Measurements from ENCODE around the gene NPY4R.
"Not testable (repeated sequence)": the region's sequence is repeated elsewhere in the genome, so short reads cannot be mapped to it uniquely, and the experiment has no call there.

Gene NPY4R

DNA sequence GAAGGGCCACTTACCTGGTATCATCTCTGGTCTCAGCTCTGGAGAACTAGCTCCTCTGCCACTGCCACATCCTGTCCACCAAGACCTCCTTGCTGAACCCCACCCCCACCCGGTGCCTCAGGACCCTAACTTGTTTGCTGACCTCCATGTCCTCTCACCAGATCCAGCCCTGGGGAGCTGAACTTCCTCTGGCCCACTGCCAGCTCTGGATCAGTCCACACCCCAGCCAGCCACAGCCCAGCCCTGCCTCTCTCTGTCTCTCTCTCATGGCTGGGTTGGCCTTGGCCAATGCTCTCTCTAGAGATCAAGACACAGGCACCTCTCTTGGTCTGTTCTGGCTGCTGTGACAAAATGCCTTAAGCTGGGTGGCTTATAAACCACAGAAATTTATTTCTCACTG, 14.4 kb downstream of the NPY4R start:
- DNase-seq = not testable (repeated sequence)

DNA sequence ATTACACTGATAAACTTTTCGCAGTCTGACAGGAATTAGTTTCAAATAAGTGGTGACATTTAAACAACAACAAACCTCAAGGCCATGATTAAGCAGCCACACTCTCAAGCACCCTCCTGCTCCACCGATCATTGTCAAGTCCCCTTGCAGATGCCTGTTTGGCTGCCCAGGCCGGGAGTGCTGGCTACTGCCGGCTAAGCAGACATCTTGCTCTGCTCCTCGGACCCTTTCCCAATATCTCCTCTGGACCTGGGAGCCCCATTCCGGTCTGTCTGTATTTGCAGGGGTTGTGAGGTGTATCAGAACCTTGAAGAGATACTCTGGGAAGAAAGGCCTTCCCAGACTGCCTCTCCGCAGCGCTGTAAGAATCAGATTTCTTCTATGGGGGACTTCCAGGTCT, 14.9 kb downstream of the NPY4R start:
- not testable (repeated sequence) for DNase-seq

DNA sequence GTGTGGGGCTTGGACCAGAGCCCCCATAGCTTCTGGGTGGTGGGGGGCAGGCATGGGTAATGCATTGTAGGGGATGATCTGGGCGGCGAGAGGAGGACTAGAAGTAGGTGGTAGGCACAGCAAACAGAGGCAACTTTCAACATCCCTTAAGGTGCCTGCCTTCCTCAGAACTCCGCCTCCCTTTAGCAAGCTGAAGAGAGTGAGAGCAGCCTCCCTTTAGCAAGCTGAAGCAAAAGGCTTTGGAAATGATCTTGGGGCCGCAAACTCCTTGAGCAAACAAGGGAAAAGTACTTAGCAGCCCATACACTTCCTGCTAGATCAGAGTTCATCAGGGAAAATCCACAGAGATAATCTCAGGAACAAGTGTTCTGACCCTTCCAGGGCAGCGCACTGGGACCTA, 18.3 kb downstream of the NPY4R start:
- not testable (repeated sequence) for DNase-seq

DNA sequence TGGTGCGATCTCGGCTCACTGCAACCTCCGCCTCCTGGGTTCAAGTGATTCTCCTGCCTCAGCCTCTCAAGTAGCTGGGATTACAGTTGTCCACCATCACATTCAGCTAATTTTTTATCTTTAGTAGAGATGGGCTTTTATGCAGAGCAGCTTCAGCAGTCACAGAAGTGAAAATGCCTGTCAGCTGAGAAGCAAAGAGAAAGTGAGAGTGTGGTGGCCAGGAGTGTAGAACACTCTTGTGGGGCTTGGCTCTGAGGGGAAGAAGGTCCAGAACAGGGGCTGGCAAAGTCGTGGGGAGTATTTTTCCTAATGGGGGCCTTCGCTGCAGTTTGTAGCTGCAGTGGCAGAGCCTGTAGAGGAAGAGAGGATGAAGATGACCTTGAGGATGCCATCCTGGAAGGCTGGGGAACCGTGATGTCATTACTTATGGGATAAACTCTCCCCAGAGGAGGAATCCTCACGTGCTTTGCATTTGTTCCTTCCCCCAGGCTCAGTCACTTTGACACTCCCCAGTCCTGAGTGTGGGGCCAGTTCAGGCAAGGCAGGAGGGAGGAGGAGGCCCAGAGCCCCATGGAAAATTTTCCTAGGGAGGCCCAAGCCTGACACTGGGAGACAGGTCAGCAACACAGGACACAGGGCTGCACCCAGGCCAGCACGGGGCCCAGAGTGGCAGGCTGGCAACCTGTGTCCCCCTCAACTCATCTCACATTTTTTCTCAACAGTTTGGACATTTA, 20.2 kb downstream of the NPY4R start:
- DNase-seq = not testable (repeated sequence)

DNA sequence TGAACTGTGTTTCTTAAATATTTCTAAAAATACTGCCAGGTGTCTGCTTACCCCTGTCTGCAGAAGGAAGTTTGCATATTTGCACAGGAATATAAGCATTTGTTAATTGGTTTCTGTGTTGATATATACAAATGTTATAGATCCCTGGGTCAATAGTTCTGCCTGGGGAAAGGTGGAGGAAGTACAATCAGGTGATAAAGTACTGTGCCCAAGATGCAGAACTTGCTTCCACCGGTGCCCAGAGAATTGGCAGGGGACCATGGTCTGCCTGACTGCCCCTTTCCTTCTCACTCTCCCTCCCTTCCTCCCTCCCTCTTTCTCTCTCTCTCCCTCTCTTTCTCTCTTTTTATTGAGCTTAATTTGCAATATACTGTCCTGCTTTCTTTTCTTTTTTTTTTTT, 22.3 kb downstream of the NPY4R start:
- not testable (repeated sequence) for DNase-seq

DNA sequence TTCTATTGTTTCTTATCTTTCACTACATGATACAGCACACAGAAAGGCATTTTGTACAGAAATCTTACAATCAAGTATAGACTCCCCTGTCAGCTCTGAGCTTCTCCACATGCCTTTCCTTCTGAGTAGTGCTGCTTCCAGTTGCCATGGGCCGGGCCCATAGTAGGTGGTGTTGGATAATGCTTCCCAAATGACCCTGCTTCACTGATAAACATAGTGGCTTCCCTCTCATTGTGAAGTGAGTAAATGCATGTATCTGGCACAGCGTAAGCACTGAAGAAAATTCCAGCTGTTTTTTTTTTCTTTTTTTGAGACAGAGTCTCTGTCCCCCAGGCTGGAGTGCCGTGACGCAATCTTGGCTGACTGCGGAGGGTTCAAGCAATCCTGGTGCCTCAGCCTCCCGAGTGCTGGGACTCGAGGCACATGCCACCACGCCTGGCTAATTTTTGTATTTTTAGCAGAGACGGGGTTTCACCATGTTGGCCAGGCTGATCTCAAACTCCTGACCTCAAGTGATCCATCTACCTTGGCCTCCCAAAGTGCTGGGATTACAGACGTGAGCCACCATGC, 23.0 kb downstream of the NPY4R start:
- DNase-seq = not testable (repeated sequence)

DNA sequence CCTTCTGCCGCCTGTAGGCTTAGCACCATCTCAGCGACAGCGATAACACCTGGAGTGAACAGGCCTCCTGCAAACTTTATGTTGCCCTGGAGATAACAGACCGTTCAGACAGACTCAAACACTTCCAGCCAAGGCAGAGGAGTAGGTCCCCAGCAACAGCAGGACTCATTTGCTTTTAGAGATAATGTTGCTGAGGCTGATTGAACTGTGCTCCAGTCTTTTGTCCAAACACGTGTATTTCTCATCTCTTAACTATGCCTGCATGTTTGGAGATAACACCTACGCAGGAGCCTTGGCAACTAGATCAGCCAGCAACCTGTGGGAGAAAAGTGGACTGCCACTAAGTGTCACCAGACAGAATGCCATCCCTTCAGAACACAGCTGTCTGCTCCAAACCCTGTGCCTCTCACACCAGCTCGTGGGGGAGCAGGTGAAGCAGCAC, 23.9 kb downstream of the NPY4R start:
- DNase-seq = not testable (repeated sequence)

DNA sequence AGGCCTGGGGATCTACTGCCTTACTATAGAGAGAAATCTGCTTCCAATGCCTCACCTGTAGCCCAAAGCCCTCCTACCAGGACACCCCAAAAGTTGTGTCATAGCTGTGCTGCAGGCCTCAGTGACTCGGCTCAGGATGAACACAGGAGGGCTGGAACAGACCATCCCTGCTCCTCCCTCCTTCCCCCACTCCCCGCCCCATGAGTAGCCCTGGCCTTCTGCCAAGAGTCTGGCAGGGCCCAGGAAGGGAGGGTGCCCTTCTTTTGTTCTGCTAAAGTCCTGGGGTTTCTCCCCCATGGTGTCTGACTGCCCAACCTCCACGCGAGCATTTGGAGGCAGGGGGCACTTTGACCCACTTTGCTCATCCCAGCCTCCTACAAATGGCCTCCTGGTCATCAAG, 24.8 kb downstream of the NPY4R start:
- not testable (repeated sequence) for DNase-seq

DNA sequence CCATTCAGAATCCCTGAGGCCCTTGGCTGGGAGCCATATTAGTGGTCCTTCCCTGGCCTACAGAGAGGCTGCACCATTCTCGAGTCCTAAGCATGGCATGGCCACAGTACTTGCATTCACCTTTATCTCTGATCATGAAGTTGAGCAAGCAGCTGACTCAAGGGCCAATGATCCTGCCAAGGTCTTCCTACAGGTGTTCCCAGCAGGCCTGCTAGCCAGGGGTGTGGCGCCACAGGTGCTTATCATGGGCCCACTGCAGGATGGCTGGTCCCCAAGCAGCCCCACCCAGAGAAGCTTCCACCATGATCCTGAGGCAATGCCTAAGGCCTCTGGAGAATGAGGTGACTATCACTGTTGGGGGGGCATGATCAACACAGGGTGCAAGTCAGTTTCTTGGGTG, 42.2 kb downstream of the NPY4R start:
- not testable (repeated sequence) for DNase-seq

DNA sequence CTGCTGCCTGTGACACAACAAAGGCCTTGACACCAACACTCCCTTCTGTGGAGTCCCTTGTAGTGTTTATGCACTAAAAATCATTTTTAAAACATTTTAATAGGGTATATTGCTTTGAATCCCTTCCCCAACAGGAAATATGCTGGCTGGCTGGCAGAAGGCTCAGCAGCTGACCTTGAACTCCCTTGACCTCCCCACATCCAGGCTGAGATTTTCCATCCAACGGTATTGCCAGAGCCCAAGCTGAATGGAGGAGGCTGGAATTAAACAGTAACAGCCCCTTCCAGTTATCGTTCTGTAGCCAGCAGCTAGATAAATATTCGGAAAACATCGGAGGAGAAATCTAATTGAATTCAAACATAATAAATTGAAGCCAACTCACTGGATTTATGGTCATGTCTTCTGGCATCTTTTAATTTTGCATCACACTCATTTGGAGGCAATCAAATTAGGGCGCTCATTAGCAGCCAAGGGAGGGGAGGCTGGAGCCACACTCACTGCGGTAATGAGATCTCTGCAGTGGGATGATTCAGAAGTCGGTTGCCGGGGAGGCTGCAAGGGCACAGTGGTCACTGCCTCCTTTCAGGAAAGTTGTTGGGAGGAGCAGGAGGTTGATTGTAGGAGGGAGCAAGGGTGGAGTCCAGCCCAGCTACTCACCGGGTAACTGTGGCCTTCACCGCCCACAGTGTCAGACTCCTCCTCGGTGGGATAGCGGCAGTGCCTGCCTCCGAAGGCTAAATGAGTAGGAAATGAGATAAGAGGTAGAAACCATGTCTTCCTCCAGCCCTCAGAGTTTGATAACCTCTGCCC, 46.0 kb downstream of the NPY4R start:
- not testable (repeated sequence) for DNase-seq

DNA sequence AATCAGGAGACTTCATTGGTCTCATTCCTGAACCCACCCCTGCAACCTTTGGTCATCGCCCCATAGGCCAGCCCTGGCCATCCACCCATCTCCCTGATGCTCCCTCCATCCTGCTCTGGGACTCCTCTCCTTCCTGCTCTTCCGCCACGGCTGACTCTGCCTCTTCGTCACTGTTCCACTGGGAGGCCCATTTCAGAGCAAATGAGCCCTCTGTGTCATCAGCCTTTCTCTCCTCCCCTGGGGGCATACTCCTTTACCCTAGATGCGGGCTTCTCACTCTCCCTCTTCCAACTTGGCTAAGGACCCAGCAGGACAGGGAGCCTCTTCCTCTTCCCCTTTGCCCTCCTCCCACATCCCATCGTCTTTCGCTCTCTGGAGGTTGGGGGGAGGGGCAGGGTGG, 47.5 kb downstream of the NPY4R start:
- DNase-seq = not testable (repeated sequence)

DNA sequence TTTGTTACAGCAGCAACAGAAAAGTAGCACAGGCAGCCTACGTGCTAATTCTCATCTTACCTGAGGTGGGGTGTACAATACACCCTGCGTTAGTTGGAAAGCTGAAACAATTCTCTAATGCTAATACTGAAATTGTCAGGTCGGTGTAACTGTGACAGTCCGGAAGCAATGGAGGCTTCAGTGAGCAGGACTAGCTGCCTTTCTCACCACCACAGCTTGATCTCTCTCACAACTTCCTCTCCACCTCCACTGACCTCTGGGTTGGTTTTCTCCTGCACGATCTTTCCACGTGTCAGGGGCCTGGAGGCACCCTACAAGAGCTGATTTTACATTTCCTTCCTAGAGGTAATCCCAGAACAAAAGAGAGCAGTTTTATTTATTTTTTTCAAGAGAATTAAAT, 50.5 kb downstream of the NPY4R start:
- DNase-seq = not testable (repeated sequence)

DNA sequence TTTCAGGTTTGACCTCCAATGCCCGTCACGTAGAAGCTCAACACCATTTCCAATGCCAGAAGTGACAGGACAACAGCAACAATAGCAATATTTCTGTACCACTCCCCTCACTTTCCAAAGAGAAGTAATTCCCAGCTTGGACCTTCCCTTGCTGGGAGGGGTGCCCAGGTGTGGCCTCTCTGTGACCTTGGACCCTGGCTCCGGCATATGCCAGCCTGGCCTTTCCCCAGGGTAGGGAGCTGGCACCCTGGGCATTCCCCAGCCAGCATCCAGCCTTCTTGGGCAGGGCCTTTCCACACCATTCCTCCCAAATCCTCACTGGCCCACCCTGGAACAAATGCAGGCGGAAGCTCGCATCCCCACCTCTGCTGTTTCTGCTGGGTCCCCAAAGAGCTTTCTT, 53.1 kb downstream of the NPY4R start:
- not testable (repeated sequence) for DNase-seq

DNA sequence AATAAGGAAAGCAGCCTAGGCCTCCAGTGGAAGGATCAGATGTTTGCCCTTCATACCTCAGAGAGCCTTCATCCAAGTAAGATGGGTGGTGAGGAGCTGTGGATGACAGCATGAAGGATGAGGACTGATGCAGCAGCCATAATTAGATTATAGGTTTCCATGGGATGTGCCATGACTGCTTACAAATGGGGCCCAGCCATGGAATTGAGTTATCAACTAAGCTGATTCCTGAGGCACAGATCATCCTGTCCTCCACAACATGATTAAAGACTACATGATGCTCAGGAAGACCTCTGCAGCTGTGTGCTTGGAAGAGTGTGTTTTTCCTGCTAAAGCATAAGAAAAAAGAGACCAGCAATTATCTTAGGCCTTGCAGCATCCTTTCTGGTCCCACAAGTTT, 54.6 kb downstream of the NPY4R start:
- not testable (repeated sequence) for DNase-seq

Measured in activated effector memory CD4-positive, alpha-beta T cell treated with Interleukin-2 at 50 U/mL for 16 hours (primary cell).